HL-60 (cell line): Measurements from ENCODE around the gene ZNF492.

Source experiments
- DNase-seq, 2 experiments: peaks; one replicate each; pipeline ENCODE4 v3.0.0-alpha.2; 2010 to 2020; ENCODE audit warnings: low read depth in 1 of 2, low spot score in 1 of 2
- H3K27ac ChIP-seq: fragments of 250-450 bp; sonication (Bioruptor Pico); replicated peaks from 2 replicates; pipeline ENCODE4 v1.5.1; 2020; ENCODE audit warnings: mild to moderate bottlenecking, moderate library complexity
- H3K27me3 ChIP-seq: fragments of 250-450 bp; sonication (Bioruptor Pico); 2 replicates; pipeline ENCODE4 v1.5.1; 2021; ENCODE audit warnings: mild to moderate bottlenecking, moderate library complexity; ENCODE audit not compliant: insufficient read depth, poor library complexity, severe bottlenecking
- H3K4me3 ChIP-seq: replicated peaks from 2 replicates; pipeline ENCODE4 v1.5.1; 2011; ENCODE audit warnings: mild to moderate bottlenecking, control low read depth, low read length; ENCODE audit not compliant: insufficient read depth
- CTCF ChIP-seq: IDR thresholded peaks from one replicate; pipeline ENCODE4 v1.5.1; 2011; ENCODE audit warnings: low read length, control low read depth, inconsistent platforms; ENCODE audit not compliant: insufficient read depth
- GABPA ChIP-seq: IDR thresholded peaks from 2 replicates; pipeline ENCODE4 v1.6.1; 2012; ENCODE audit warnings: low read depth
- POLR2AphosphoS5 ChIP-seq: IDR thresholded peaks from 2 replicates; pipeline ENCODE4 v1.6.1; 2012; ENCODE audit warnings: low read depth
- REST ChIP-seq: IDR thresholded peaks from 2 replicates; pipeline ENCODE4 v1.6.1; 2012; ENCODE audit warnings: low read depth; ENCODE audit not compliant: insufficient replicate concordance
- SPI1 ChIP-seq: IDR thresholded peaks from 2 replicates; pipeline ENCODE4 v1.6.1; 2012; ENCODE audit warnings: low read depth, mild to moderate bottlenecking, borderline replicate concordance

ZNF492 gene

GRCh38 chr19:22622901-22623840 is 11.0 kb upstream of the ZNF492 start:
- TF ChIP-seq REST, result no peak
- TF ChIP-seq SPI1, result no peak
- no peak for TF ChIP-seq GABPA
- TF ChIP-seq POLR2AphosphoS5, result no peak
- TF ChIP-seq CTCF, result no peak
- Histone ChIP-seq H3K4me3 (no peak overlapping the region), H3K27ac (no peak overlapping the region), H3K27me3 (no peaks in the 10 kb centered on the region)
- DNase-seq, result no peak

- no peak overlapping the region for H3K27ac ChIP-seq
- TF ChIP-seq CTCF (no peak), SPI1 (no peak)
- H3K27me3 ChIP-seq, result no peaks in the 10 kb centered on the region
Measured at GRCh38 chr19:22623841-22624221, 10.3 kb upstream of the ZNF492 start.

GRCh38 chr19:22625266-22626035 is 8.7 kb upstream of the ZNF492 start:
- Histone ChIP-seq H3K27ac (no peak overlapping the region), H3K27me3 (no peaks in the 10 kb centered on the region), H3K4me3 (no peak overlapping the region)
- DNase-seq, result no peak
- TF ChIP-seq POLR2AphosphoS5, result no peak
- TF ChIP-seq REST, result no peak
- no peak for TF ChIP-seq SPI1
- TF ChIP-seq GABPA, result no peak
- TF ChIP-seq CTCF, result no peak

More at GRCh38 chr19:22623841-22624221, 10.3 kb upstream of the ZNF492 start:
- no peak overlapping the region for H3K4me3 ChIP-seq
- no peak for DNase-seq
